ENCODE measurements around the gene KRT79.
"Not testable (repeated sequence)": the region's sequence is repeated elsewhere in the genome, so short reads cannot be mapped to it uniquely, and the experiment has no call there.

Gene KRT79

GRCh38 chr12:52796839-52797528 lies 37.1 kb downstream of the KRT79 start:
- no peak for TF ChIP-seq CTCF (IDR thresholded peaks at IDR 0.05; ENCODE audit: extremely low read depth, missing control alignments)

DNA sequence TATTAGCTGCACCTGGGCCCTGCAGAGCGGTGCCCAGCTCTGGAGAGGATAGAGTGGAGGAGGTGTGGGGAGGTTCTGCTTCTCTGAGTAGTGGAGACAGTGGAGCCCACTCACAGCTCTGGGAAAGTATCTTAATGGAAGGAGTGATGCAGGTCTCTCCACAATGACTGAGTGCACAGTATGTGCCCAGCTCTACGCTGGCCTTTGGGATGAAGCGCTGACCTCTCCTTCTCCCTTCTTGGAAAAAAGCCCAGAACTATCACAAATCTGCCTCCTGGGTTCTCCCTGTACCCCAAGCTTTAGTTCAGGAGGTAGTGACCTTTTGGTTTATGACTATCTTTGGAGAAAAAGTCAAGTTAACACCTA lies 37.7 kb downstream of the KRT79 start:
- no peak for DNase-seq (ENCODE audit: low spot score)
- no peak for TF ChIP-seq CTCF (IDR thresholded peaks at IDR 0.05; ENCODE audit: extremely low read depth, missing control alignments)

More at GRCh38 chr12:52796839-52797528, 37.1 kb downstream of the KRT79 start:
- DNase-seq (ENCODE audit: low spot score), result no peak

DNA sequence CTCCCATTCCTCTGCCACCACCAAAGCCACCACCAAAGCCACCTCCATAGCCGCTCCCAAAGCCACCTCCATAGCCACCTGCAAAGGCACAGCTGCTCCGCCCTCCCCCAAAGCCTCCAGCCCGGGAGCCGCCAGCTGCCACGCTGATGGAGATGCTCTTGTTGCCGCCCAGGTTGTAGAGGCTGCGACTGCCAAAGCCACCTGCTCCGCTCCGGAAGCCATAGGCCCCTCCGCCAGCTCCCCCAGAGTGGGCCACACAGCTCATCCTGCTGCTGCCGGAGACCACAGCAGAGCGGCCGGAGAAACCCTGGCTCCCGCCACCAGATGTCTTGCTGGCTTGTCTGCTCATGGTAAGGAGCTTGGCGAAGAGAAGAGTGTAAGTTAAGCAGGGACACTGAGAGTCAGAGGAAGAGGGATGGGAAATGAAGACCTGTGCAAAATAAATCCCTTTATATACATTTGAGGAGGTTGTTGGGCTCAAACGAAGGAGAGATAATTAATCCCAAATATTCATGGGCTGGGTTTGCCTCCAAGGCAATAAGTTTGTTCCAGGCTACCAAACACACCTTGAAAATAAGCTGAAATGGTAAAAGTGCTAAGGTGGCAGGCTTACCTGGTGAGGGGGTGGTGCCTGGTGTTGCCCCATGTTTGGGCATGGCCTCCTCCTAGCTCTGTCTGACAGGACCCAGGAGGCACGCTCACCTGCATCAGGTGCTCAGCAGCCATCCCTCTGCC lies 38.2 kb downstream of the KRT79 start, which contains the start of gene KRT3:
Gene KRT3, minus strand, starts transcription at position 424 of the 735 bp plus-strand sequence. Its CDS starts 75 bp downstream, at position 349.
- no peak for TF ChIP-seq CTCF (IDR thresholded peaks at IDR 0.05; ENCODE audit: extremely low read depth, missing control alignments)
- DNase-seq (ENCODE audit: low spot score), result no peak

DNA sequence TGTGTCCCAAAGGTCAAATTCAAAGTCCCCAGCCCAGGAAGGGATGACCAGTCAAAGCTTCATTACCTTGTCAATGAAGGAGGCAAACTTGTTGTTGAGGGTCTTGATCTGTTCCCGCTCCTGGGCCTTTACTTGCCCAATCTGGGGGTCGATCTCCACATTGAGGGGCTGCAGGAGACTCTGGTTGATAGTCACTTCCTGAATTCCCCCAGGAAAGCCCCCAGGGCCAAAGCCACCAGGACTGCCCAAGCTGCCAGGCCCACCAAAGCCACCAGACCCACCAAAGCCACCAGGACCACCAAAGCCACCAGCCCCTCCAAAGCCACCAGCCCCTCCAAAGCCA lies 38.8 kb downstream of the KRT79 start:
- not testable (repeated sequence) for DNase-seq (ENCODE audit: low spot score)

DNA sequence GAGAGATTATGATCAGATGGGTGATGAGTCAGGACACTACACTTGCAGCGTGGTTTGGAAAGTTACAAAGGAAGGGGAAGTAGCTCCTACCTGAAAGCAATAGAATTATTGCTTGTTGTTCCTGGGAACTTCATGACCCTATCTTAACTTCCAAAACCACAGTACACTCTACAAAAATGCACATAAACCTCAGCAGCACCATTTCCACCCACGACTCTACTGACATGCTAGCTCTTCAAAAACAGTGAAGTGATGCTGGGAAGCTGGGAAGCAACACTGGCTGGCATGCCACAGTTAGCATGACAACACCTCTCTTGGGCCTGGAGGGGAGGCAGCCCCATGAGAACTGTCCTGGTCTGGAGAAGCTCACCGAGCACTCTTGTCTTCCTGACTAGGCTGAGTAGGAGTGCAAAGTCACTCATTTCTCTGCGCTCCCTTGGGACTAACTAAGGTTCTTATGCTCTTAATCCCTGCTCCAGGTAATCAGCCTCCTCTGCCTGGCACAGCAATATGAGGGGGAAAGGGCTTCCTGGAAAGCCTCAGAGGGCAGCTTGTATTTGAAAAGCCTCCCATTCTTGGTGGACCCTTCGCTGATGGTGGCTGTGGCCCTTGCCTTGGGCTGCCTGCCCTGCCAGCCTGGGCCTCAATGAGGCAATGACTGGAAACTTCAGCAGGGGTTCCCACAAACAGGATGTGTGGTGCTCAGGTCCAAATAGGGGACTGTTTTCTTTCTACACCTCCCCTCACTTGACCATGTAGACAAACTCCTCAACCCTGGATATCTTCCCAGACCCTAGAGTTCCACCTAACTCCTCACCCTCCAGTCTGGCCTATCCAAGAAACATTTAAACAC lies 39.4 kb downstream of the KRT79 start:
- no peak for TF ChIP-seq CTCF (IDR thresholded peaks at IDR 0.05; ENCODE audit: extremely low read depth, missing control alignments)
- no peak for DNase-seq (ENCODE audit: low spot score)

DNA sequence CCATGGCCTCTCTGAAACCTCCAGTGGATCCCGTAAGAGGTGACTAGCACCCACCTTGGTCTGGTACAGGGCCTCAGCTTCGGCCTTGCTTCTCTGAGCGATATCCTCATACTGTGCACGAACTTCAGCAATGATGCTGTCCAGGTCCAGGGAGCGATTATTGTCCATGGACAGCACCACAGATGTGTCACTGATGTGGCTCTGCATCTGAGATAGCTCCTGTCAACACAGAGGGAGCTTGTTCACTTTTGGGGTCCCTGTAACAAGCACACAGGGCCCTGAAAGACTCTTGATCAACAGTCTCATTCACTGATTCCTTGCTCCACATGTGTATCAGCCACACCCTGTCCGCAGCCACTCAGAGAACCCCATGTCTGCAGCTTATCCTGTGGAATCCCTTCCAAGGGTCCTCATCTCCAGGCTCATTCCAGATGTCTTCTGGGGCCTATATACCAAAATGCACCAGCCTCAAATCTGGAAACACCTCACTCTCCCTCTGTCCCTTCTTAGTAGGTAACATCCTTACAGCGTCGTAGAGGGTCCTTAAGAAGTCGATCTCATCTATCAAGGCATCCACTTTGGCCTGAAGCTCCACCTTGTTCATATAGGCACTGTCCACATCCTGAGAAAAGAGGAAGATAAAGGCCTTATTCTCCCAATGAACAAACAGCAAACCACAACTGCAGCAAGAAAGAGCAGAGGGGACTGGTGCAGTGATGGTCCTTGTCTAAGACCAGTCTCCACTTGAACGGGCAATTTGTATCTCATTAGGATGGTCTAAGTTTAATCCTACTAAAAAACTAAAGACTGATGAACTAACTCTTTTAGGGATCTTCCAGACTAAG lies 41.7 kb downstream of the KRT79 start:
- DNase-seq (ENCODE audit: low spot score), result no peak
- no peak for TF ChIP-seq CTCF (IDR thresholded peaks at IDR 0.05; ENCODE audit: extremely low read depth, missing control alignments)

All from GM20000 (cell line).